ENCODE data around the gene MVK.

DNA sequence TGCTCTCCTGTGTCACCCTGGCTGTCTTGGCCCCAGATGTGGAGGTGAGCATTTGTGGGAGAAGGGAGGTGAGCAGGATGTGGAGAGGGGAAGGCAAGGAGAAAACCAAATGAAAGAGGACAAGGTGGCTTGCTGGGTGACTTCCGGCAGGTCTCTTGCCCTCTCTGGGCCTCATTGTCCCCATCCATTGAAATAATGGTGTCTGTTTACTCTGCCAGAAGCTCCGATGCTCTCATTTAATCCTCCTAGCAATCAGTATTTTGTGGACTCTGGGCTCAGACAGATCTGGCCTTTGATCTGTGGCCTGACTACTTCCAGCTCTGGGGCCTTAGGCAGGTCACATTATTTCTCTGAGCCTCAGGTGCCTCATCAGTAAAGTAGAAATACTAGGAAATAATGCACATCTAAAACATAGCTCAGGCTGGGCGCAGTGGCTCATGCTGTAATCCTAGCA, 30.6 kb downstream of the MVK start:
- TF ChIP-seq CTCF (optimal IDR thresholded peaks at IDR 0.05 in 1 of 3, IDR thresholded peaks at IDR 0.05 in 1 of 3, conservative IDR thresholded peaks at IDR 0.05 in 1 of 3; ENCODE audit: extremely low read depth in 1 of 3, insufficient read depth in 2 of 3, low read length in 3 of 3) (no peak), EZH2 (IDR thresholded peaks at IDR 0.05; ENCODE audit: low read length) (no peak)
